GM20000 (cell line): ENCODE results near the gene ZMAT5.

Source experiments
- DNase-seq: peaks from one replicate; pipeline ENCODE4 v3.0.0; 2012; ENCODE audit warnings: low spot score
- TF ChIP-seq, protein P1 (sequence below): IDR thresholded peaks from 2 replicates; pipeline ENCODE4 v1.5.1; 2012; ENCODE audit warnings: mild to moderate bottlenecking, control low read depth; ENCODE audit errors: extremely low read depth, missing control alignments

ZMAT5 gene

GRCh38 chr22:29742326-29742725, 24.5 kb downstream of the ZMAT5 start:
- TF ChIP-seq, protein P1, sequence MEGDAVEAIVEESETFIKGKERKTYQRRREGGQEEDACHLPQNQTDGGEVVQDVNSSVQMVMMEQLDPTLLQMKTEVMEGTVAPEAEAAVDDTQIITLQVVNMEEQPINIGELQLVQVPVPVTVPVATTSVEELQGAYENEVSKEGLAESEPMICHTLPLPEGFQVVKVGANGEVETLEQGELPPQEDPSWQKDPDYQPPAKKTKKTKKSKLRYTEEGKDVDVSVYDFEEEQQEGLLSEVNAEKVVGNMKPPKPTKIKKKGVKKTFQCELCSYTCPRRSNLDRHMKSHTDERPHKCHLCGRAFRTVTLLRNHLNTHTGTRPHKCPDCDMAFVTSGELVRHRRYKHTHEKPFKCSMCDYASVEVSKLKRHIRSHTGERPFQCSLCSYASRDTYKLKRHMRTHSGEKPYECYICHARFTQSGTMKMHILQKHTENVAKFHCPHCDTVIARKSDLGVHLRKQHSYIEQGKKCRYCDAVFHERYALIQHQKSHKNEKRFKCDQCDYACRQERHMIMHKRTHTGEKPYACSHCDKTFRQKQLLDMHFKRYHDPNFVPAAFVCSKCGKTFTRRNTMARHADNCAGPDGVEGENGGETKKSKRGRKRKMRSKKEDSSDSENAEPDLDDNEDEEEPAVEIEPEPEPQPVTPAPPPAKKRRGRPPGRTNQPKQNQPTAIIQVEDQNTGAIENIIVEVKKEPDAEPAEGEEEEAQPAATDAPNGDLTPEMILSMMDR = no peak
- no peak for DNase-seq

- TF ChIP-seq, protein P1 = no peak
- DNase-seq = no peak
Measured at GRCh38 chr22:29741926-29742325, 24.9 kb downstream of the ZMAT5 start.

- TF ChIP-seq, protein P1 = no peak
- DNase-seq = no peak
Measured at GRCh38 chr22:29740216-29740615, 26.6 kb downstream of the ZMAT5 start.

GRCh38 chr22:29739346-29739875, 27.4 kb downstream of the ZMAT5 start:
- no peak for DNase-seq
- TF ChIP-seq, protein P1 = no peak

GRCh38 chr22:29738118-29738815, 28.5 kb downstream of the ZMAT5 start:
- DNase-seq = no peak
- TF ChIP-seq, protein P1 = no peak

DNA sequence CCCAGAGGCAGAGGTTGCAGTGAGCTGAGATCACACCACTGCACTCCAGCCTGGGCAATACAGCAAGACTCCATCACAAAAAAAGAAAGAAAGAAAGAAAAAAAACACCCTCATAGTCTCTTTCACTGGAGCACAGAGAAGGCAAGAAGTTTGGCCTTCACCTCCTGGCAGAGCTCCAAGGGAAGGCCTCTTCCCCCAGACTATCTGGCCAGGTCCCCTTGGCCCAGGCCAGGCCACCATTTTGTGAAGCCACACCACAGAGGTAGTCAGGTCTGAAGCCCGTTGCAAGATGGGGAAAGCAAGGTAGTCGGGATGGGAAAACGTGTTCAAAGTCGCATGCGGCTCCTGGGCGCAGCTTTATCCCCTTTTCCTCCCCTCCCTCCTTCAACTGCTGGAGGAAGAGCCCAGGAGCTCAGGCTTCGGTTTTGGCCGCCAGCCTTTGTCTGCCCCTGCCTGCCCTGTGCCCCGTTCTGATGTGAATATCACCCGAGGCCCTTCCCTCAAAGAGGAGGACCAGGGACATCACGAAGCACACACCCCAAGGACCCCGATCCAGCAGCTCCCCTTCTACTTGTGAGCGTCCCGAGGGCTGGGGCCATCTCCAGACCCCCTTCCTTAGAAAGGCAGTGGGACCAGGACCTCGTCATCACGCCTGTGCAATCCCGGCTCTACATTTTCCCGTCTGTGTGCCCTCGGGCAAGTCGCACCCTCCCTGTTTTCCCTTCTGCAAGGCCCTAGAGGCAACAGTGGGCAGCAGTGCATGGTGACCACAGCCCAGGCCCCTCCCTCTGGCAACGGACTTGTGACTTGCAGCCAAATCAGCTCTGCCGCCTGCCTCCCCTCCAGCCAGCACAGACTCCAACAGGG, 29.3 kb downstream of the ZMAT5 start:
- TF ChIP-seq, protein P1 = no peak
- no peak for DNase-seq

GRCh38 chr22:29735416-29735815, 31.4 kb downstream of the ZMAT5 start:
- TF ChIP-seq, protein P1 = no peak
- no peak for DNase-seq
